ENCODE measurements around the gene TYW1.
"Not testable (repeated sequence)": the region's sequence is repeated elsewhere in the genome, so short reads cannot be mapped to it uniquely, and the experiment has no call there.

GRCh38 chr7:67178915-67179688, 182.5 kb downstream of the TYW1 start:
- not testable (repeated sequence) for TF ChIP-seq CTCF (conservative IDR thresholded peaks at IDR 0.05; ENCODE audit: low read depth, low read length); EZH2 (IDR thresholded peaks at IDR 0.05; ENCODE audit: borderline replicate concordance, low read depth, low read length, poor library complexity, severe bottlenecking)
